Stimulated activated effector memory CD8-positive, alpha-beta T cell treated with anti-CD3 and anti-CD28 coated beads, Interleukin-12 subunit alpha, Interleukin-12 subunit beta, amount 100 ng/mL, for 72 hours (primary cell): ENCODE data around the gene EIF4EBP2.

ENCODE experiments used
- ATAC-seq: fragments of 150-1000 bp; cut with Tn5 transposase; 2 replicates; pipeline ENCODE4 v1.10.0; 2021
- DNase-seq, 2 donors: peaks; one replicate each; pipeline ENCODE4 v3.0.0; 2021 to 2022; ENCODE audit warnings: low spot score in 2 of 2
- H3K27ac Mint-ChIP-seq: one replicate; pipeline ENCODE4 v1.8.0; 2022; ENCODE audit warnings: mild to moderate bottlenecking, mixed read lengths
- H3K36me3 Mint-ChIP-seq: one replicate; pipeline ENCODE4 v1.8.0; 2022; ENCODE audit warnings: mild to moderate bottlenecking, mixed read lengths
- H3K4me1 Mint-ChIP-seq: one replicate; pipeline ENCODE4 v1.8.0; 2022; ENCODE audit warnings: mixed read lengths
- H3K4me3 Mint-ChIP-seq: one replicate; pipeline ENCODE4 v1.8.0; 2022; ENCODE audit warnings: mild to moderate bottlenecking, mixed read lengths
- H3K9me3 Mint-ChIP-seq: one replicate; pipeline ENCODE4 v1.8.0; 2022; ENCODE audit warnings: mixed read lengths

The EIF4EBP2 gene

DNA sequence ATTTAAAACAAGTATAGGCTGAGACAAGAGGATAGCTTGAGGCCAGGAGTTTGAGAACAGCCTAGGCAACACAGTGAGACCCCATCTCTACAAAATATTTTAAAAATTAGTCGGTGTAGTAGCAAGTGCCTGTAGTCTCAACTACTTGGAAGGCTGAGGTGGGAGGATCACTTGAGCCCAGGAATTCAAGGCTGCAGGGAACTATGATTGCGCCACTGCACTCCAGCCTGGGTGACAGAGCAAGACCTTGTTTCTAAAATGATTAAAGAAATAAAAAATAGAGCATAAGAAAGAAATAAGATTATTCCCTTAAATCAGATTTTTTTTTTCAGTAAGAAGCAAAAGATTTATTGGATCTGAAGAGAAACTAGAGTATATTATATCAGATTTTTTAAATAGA is 33.2 kb upstream of the EIF4EBP2 start:
- no peak overlapping the region for H3K4me3 Mint-ChIP-seq
- DNase-seq = no peak
- peaks cover 5% of the 10 kb centered on the region for H3K36me3 Mint-ChIP-seq
- no peak overlapping the region for H3K27ac Mint-ChIP-seq
- ATAC-seq = no peak
- H3K4me1 Mint-ChIP-seq = no peaks in the 10 kb centered on the region
- no peaks in the 10 kb centered on the region for H3K9me3 Mint-ChIP-seq

DNA sequence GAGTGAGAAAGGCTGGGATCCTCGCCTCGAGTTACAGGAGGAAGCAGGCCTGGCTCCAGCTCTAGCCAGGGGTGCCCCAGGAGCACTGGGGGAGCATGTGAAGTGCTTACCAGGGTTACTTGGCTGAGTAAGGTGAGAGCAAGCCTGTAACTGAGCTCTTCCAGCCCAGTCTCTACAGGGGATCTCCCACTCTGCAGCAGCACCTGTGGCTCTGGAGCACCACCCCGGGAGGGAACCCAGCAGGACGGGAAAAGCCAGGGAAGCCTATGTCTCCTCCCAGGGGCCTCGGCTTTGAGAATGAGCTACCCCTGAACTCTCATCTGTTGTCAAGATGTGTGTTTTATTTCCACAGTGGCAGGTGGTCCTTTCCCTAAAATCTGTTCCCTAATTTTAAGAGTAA is 32.1 kb upstream of the EIF4EBP2 start:
- no peaks in the 10 kb centered on the region for H3K9me3 Mint-ChIP-seq
- H3K36me3 Mint-ChIP-seq = peaks cover 5% of the 10 kb centered on the region
- no peaks in the 10 kb centered on the region for H3K4me1 Mint-ChIP-seq
- no peak for DNase-seq
- no peak for ATAC-seq
- no peak overlapping the region for H3K27ac Mint-ChIP-seq
- H3K4me3 Mint-ChIP-seq = no peak overlapping the region

GRCh38 chr10:70374775-70375614 is 28.9 kb upstream of the EIF4EBP2 start:
- Mint-ChIP-seq H3K9me3 (no peaks in the 10 kb centered on the region), H3K4me3 (no peak overlapping the region), H3K27ac (peak overlapping the region; percentile 26), H3K4me1 (no peaks in the 10 kb centered on the region), H3K36me3 (peaks cover 5% of the 10 kb centered on the region)
- ATAC-seq = no peak
- no peak for DNase-seq

DNA sequence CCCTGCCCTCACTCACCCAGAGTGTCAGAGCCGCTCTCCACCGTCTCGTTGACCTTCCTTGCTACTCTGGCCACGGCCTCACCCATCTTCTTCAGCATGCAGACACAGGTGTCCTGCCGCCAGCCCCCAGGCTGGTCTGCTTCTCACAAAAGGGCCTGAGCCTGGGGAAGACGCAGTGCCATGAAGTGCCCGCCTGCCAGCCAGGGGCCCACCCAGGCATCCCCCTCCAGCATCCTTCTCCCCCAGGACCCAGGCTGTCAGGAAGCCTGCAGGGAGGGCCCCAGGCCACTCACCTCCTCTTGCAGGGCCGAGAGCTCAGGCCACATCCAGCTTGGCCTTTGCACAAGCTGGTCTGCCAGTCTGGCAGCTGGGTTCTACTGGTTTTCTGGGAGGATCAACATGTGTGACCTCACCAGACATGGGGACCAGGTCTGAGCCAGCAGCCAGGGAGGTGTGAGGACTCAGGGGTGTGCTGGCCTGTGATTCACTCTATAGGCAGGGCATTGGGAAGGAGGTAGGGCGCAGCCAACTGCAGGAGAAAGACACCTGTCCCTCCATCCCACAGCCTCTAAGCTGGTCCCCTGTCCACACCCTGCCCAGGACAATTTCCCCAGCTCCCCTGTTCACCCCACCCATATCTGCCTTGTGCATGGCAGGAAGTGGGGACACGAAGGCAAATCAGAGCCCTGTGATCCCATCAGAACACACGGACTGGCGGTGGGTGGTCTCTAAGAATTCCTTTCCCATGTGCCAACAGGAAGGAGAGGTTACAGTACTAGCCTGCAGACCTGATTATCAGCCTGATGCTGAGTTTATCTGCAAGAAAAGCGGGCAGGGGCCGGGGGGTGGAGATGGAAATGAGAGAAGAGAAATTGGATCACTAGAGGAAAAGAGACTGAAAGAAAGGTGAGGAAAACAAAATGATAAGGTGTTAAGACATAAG is 27.2 kb upstream of the EIF4EBP2 start:
- H3K4me1 Mint-ChIP-seq = peaks cover 9% of the 10 kb centered on the region
- no peaks in the 10 kb centered on the region for H3K9me3 Mint-ChIP-seq
- H3K36me3 Mint-ChIP-seq = peaks cover 5% of the 10 kb centered on the region
- ATAC-seq (no peak), DNase-seq (no peak)
- no peak overlapping the region for H3K27ac Mint-ChIP-seq
- no peak overlapping the region for H3K4me3 Mint-ChIP-seq

DNA sequence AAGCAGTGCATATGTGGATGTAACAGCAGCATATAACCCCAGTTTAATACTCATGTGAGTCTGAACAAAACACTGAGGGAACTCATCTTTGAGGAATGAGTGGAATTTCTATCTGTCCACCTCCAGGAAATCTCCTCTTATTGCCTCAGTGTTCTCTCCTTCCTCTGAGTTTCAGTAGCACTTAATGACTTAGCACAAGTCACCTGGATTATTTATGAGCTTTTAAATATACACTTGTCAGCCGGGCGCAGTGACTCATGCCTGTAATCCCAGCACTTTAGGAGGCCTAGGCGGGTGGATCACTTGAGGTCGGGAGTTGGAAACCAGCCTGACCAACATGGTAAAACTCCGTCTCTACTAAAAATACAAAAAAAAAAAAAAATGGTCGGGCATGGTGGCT is 25.8 kb upstream of the EIF4EBP2 start:
- Mint-ChIP-seq H3K27ac (no peak overlapping the region), H3K4me1 (peaks cover 13% of the 10 kb centered on the region), H3K4me3 (no peak overlapping the region), H3K9me3 (no peaks in the 10 kb centered on the region), H3K36me3 (peaks cover 5% of the 10 kb centered on the region)
- no peak for DNase-seq
- no peak for ATAC-seq

GRCh38 chr10:70379581-70380176 is 24.3 kb upstream of the EIF4EBP2 start:
- peaks cover under 1% of the 10 kb centered on the region for H3K36me3 Mint-ChIP-seq
- no peaks in the 10 kb centered on the region for H3K9me3 Mint-ChIP-seq
- peaks cover 13% of the 10 kb centered on the region for H3K4me1 Mint-ChIP-seq
- H3K27ac Mint-ChIP-seq = no peak overlapping the region
- no peak for ATAC-seq
- DNase-seq = no peak
- no peak overlapping the region for H3K4me3 Mint-ChIP-seq

- Mint-ChIP-seq H3K9me3 (no peaks in the 10 kb centered on the region), H3K27ac (no peak overlapping the region), H3K36me3 (no peaks in the 10 kb centered on the region), H3K4me3 (peak overlapping the region; percentile 84), H3K4me1 (peaks cover 13% of the 10 kb centered on the region)
- ATAC-seq (no peak), DNase-seq (no peak)
These were observed 23.4 kb upstream of the EIF4EBP2 start for GRCh38 chr10:70380350-70381135.

GRCh38 chr10:70381471-70382421 is 22.2 kb upstream of the EIF4EBP2 start:
- Mint-ChIP-seq H3K4me1 (peaks cover 13% of the 10 kb centered on the region), H3K36me3 (no peaks in the 10 kb centered on the region), H3K27ac (peak overlapping the region; percentile 50), H3K4me3 (peak overlapping the region; percentile 84), H3K9me3 (no peaks in the 10 kb centered on the region)
- peak; percentile 28 to 80 for DNase-seq
- ATAC-seq = peak; percentile 54

GRCh38 chr10:70391654-70392053 is 12.3 kb upstream of the EIF4EBP2 start:
- no peak for ATAC-seq
- Mint-ChIP-seq H3K9me3 (no peaks in the 10 kb centered on the region), H3K36me3 (no peaks in the 10 kb centered on the region), H3K27ac (no peak overlapping the region), H3K4me1 (no peaks in the 10 kb centered on the region), H3K4me3 (no peak overlapping the region)
- no peak for DNase-seq

DNA sequence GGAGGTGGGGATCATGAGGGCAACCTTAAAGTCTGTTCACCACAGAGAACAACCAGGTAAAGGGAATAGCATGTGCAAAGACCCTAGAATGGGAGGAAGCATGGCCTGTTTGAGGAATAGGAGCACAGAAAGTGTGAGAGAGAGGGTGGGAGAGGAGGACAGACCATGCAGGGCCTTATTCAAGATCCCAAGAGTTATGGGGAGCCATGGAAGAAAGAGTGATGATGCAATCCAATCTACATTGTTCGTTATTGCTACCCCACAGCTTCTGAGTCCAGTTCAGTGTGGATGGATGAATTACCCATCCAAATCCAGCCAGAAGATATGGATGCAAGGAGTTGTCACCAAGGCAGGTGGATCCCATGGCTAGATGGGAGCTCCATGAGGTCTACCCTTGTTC is 7.8 kb upstream of the EIF4EBP2 start:
- H3K9me3 Mint-ChIP-seq = no peaks in the 10 kb centered on the region
- no peak for DNase-seq
- H3K36me3 Mint-ChIP-seq = no peaks in the 10 kb centered on the region
- H3K4me1 Mint-ChIP-seq = no peaks in the 10 kb centered on the region
- H3K4me3 Mint-ChIP-seq = no peak overlapping the region
- no peak for ATAC-seq
- H3K27ac Mint-ChIP-seq = no peak overlapping the region

- H3K9me3 Mint-ChIP-seq = no peaks in the 10 kb centered on the region
- DNase-seq = no peak
These were observed 4.8 kb upstream of the EIF4EBP2 start for GRCh38 chr10:70399177-70399576.

GRCh38 chr10:70403483-70404035 is 386 bp upstream of the EIF4EBP2 start:
- ATAC-seq (no peak), DNase-seq (no peak)
- peaks cover 41% of the 10 kb centered on the region for H3K4me1 Mint-ChIP-seq
- peak overlapping the region; percentile 100 for H3K4me3 Mint-ChIP-seq
- no peaks in the 10 kb centered on the region for H3K9me3 Mint-ChIP-seq
- H3K27ac Mint-ChIP-seq = peak overlapping the region; percentile 97
- H3K36me3 Mint-ChIP-seq = peaks cover 9% of the 10 kb centered on the region

More at GRCh38 chr10:70399177-70399576, 4.8 kb upstream of the EIF4EBP2 start:
- ATAC-seq = no peak
- Mint-ChIP-seq H3K4me3 (no peak overlapping the region), H3K27ac (no peak overlapping the region), H3K36me3 (no peaks in the 10 kb centered on the region), H3K4me1 (peaks cover 12% of the 10 kb centered on the region)

- Mint-ChIP-seq H3K36me3 (peaks cover 14% of the 10 kb centered on the region), H3K4me3 (peak overlapping the region; percentile 100), H3K27ac (peak overlapping the region; percentile 97), H3K9me3 (no peaks in the 10 kb centered on the region), H3K4me1 (peaks cover 52% of the 10 kb centered on the region)
- ATAC-seq = no peak
- DNase-seq = no peak
These were observed 767 bp downstream of the EIF4EBP2 start for GRCh38 chr10:70404787-70405036.
